NOMO-1 (cell line): Measurements from ENCODE around the gene SSR1.

ENCODE experiments used
- DNase-seq, 2 experiments: peaks; one replicate each; lab custom pipeline; 2025; ENCODE audit not compliant: unreplicated experiment in 2 of 2; lab: John Stamatoyannopoulos, UW

SSR1 gene

GRCh38 chr6:7218406-7218988 lies 94.5 kb downstream of the SSR1 start:
- no peak for DNase-seq
